CD4-positive, alpha-beta T cell treated with Interleukin-4 for 4 hours (primary cell): ENCODE measurements around the gene TMEM128.
A peak's percentile ranks its signal among the peaks of the same experiment; 100 is the strongest.
"Not testable (repeated sequence)": the region's sequence is repeated elsewhere in the genome, so short reads cannot be mapped to it uniquely, and the experiment has no call there.

Experiments
- DNase-seq: peaks from one replicate; pipeline ENCODE4 v3.0.0-alpha.2; 2020

Gene TMEM128

GRCh38 chr4:4248029-4248884 lies at the start of gene TMEM128:
Gene TMEM128, minus strand, starts transcription at chr4:4248223. Its CDS starts 21 bp downstream, at chr4:4248202.
- peak; percentile 91 for DNase-seq

- DNase-seq: no peak
These were observed 48.3 kb upstream of the TMEM128 start for GRCh38 chr4:4296283-4296846.

DNA sequence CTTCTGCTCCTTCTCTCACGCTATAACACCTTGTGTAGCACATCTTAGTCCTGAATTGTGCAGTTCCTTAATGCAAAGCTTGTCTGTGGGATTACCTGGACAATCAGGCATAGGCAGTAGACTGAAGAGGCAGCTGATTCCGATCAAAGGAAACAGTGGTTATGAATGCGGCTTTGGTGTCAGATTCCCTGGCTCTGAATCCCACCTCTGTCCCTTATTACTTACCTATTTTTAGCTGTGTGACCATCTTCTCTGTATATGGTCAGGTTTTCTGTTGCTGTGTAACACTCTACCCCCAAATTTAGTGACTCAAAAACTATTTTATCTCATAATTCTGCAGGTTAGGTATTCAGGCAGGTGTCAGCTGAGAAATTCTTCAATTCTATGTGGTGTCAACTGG lies 45.3 kb upstream of the TMEM128 start:
- no peak for DNase-seq

DNA sequence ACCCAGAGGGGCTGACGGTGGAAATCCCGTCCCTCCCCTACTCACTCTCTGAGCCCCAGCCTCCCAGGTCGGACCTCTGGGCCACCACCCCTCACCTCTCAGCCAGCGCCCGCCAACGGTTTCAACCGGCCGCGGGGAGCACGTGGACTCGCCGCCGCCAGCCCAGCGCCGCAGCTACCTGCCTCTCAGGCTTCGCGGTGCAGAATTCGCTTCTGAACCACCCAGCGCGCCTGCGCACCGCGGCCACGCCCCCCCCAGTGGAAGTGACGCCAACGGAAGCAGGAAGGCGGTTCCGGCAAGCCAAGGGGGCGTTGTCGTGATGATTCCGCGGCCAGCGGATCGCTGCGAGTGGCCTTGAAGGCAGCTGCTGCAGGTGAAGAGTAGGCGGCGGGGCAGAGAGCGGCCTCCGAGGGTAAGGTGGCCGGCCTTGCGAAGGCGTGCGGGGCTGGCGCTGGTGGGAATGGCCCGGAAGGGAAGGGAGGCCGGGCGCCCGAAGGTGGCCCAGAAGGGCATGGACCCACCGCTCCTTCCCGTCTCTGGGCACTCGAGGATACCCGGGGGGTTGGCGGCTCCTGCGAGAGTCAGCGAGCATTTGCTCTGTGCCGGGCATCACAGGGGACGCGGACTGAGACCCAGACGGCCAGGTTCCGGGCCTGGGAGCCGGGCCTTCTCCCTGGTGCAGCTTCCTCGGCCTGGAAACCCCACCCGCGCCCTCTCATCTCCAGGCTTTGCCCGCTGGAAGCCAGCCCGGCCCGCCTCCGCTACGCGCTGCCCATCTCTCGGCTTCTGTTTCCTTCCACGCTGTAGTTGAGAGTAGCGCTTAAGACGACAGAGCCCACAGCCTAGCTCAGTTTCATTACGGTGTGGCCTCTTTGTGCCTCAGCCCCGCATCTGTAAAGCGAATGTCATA lies 42.2 kb upstream of the TMEM128 start, which contains the start of the genes LYAR and ZBTB49:
Gene LYAR (minus strand): TSS at position 214 of the 910 bp plus-strand sequence. CDS start 6,412 bp downstream, outside the sequence.
Gene ZBTB49 (plus strand): TSS at position 311 of the 910 bp plus-strand sequence. CDS start 9,695 bp downstream, outside the sequence.
- DNase-seq: peak; percentile 95

DNA sequence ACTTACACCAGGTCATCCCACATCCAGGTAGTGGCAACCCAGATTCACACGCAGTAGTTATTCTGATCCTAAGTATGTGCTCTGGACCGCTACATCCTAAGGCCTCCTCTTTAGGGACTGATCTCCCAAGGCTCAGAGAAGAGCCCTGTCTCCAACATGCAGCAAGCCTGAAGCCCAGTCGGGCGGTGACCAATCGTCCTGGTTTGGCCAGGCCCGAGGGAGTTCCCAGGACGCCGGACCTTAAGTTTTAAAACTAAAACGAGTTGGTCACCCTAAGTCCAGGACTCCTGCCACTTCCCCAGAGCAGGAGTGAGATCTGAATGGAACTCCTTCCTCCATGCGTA lies 41.5 kb upstream of the TMEM128 start:
- DNase-seq: no peak

GRCh38 chr4:4289055-4289454 lies 41.0 kb upstream of the TMEM128 start:
- no peak for DNase-seq

GRCh38 chr4:4288098-4288497 lies 40.1 kb upstream of the TMEM128 start:
- no peak for DNase-seq

- DNase-seq: no peak
These were observed 37.0 kb upstream of the TMEM128 start for GRCh38 chr4:4284827-4285618.

DNA sequence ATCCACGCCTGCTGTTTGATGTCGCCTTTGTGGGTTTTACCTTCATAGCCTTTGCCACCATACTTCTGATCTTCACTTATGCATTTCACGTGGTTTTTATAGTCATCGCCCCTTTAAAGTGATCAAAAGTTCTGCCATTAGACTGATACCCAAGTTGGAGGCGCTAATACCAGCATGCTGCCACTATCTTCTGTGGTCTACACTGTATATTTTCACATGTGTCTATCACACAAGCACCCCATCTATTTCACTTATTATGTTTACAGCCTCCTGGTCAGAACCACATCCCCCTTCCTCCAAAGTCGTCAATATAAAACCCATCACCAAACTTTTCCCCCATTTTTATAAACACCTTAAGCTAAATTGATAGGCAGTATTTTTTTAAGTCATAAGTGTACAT lies 33.8 kb upstream of the TMEM128 start:
- DNase-seq: no peak

GRCh38 chr4:4277531-4277930 lies 29.5 kb upstream of the TMEM128 start:
- no peak for DNase-seq

DNA sequence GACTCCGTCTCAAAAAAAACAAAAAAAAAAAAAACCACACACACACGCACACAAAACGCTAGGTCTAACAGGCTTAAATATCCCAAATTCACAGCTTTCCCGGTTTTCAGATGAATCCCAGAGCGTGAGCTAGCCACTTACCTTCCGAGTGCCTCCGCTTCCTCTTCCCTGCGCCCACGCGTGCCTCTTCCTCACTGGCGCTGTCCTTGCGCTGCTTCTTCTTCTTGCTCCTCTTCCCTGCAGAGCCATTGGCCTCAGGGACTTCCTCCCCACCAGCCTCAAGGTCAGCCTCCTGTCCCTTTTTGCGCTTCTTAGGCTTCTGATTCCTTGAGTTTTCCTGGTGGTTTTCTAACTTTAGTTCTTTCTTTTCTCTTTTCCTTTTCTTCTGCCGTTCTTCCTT lies 26.2 kb upstream of the TMEM128 start:
- no peak for DNase-seq

GRCh38 chr4:4271912-4272311 lies 23.9 kb upstream of the TMEM128 start:
- DNase-seq: no peak

- DNase-seq: peak; percentile 76
These were observed 22.5 kb upstream of the TMEM128 start for GRCh38 chr4:4270529-4270928.

GRCh38 chr4:4269856-4270255 lies 21.8 kb upstream of the TMEM128 start:
- peak; percentile 90 for DNase-seq

- peak; percentile 81 for DNase-seq
These were observed 21.3 kb upstream of the TMEM128 start for GRCh38 chr4:4269331-4269731.

DNA sequence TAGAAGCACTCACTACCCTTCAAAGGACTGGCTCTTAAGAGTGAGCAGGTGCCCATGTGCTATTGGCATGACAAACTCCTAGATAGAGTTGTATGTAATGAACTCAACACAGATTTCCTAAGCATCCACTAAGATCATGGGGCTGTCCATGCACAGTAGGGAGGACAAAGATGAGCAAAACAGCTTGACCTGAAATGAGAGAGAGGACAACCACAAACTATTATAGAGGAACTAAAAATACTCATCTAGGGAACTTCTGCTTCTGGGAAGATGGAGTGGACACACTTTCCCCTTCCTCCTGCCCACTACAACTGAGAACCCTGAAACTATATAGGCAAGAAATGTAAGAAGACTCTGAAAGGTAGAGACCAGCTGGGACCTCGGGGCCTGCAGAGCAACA lies 20.8 kb upstream of the TMEM128 start:
- DNase-seq: no peak

GRCh38 chr4:4267981-4268380 lies 20.0 kb upstream of the TMEM128 start:
- no peak for DNase-seq

DNA sequence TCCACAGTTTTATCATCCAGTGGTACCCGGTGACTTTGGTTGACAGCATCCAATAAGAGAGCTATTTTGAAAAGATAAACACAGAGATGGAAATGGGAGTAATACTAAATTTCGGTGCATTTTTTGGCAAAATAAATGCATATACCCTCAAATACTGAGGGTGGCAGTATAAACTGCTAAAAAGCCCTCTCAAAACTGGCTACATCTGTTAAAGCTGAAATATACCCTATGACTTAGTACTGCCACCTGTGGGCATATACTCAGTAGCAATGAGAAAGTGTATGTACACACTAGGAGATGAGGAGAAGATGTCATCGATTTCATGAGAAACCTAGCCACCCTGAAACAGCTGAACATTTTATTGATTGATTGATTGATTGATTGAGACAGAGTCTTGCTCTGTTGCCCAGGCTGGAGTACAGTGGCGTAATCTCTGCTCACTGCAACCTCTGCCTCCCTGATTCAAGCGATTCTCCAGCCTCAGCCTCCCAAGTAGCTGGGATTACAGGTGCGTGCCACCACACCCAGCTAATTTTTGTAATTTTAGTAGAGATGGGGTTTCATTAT lies 12.2 kb upstream of the TMEM128 start:
- peak; percentile 84 for DNase-seq

- no peak for DNase-seq
These were observed 11.6 kb upstream of the TMEM128 start for GRCh38 chr4:4259484-4260100.

DNA sequence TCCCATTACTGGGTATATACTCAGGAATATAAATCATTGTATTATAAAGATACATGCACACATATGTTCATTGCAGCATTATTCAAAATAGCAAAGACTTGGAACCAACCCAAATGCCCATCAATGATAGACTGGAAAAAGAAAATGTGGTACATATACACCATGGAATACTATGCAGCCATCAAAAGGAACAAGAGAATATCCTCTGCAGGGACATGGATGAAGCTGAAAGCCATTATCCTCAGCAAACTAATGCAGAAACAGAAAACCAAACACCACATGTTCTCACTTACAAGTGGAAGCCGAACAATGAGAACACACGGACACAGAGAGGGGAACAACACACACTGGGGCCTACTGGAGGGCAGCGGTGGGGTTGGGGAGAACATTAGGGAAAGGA lies 9.7 kb upstream of the TMEM128 start:
- not testable (repeated sequence) for DNase-seq

- DNase-seq: no peak
These were observed 8.8 kb upstream of the TMEM128 start for GRCh38 chr4:4256799-4257198.

DNA sequence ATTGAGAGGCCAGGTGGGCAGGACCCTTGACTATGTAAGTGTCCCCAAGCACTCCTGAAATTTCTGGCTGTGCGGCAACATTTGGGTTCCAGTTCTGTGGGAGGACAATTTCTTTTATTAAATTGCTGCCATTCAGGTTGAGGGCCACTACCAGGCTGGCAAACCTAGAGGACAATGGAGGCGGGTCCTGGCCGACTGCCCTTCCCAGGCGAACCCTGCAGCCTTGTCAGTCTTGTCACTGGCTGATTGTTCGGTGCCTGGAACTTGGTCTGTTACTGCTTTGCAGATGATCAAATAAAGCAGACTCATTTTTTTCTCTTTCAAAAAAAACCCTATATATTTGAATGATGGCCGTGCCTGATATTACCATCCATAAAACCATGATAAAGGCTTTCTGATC lies 6.6 kb upstream of the TMEM128 start:
- no peak for DNase-seq
